A549 treated with CpdA at 1 μM for 4 hours (cell line): ENCODE results near the gene WDR20. TPM values are rescaled to one million over a fixed set of nuclear protein-coding genes. Genes with fewer than 3 reads are reported as not detected.

ENCODE experiments used
- total RNA-seq: library from RNA; stranded (reverse); fragments of 200-300 nt; extraction: Qiagen RNA extraction; gene quantifications from 5 replicates; pipeline ENCODE4 v1.2.3, GENCODE V29; 2022; ENCODE audit warnings: low read depth

Gene WDR20
- total RNA-seq: 21.8 to 23.6 TPM (median 22.5 TPM) in 5 replicates

GRCh38 chr14:102139286-102140026 is at the start of gene WDR20:
Gene WDR20 (plus strand): TSS chr14:102139897. CDS start chr14:102139924, 27 bp downstream.

Other genes with a start within 250 kb of the WDR20 start
- 228 to 260 TPM (median 246 TPM) in 5 replicates for gene DYNC1H1, start 175.3 kb upstream of the WDR20 start, total RNA-seq
- gene HSP90AA1, start 52.9 kb upstream of the WDR20 start, total RNA-seq: 890 to 1,306 TPM (median 934 TPM) in 5 replicates
- 22.5 to 30.9 TPM (median 25.5 TPM) in 5 replicates for gene MOK, start 165.3 kb downstream of the WDR20 start, total RNA-seq
- gene ZNF839, start 179.8 kb downstream of the WDR20 start, total RNA-seq: 5.3 to 6.7 TPM (median 5.8 TPM) in 5 replicates
- 55.0 to 61.5 TPM (median 59.1 TPM) in 5 replicates for gene CINP, start 223.0 kb downstream of the WDR20 start, total RNA-seq
- 6.1 to 9.1 TPM (median 8.0 TPM) in 5 replicates for gene TECPR2, start 223.0 kb downstream of the WDR20 start, total RNA-seq